HepG2 (cell line): ENCODE results near the gene PARP3. TPM values are rescaled to one million over a fixed set of nuclear protein-coding genes. Genes with fewer than 3 reads are reported as not detected.

Source experiments
- ATAC-seq: fragments of 200-7000 bp; cut with Tn5 transposase; 3 replicates; pipeline ENCODE4 v1.9.1; 2020; ENCODE audit warnings: mild to moderate bottlenecking, moderate library complexity
- BruUV-seq: library from RNA; stranded (reverse); fragments of 400-500 nt; replicated peaks from 2 replicates; lab custom pipeline; 2021; lab: Mats Ljungman, UMichigan
- CTCF ChIA-PET: fragments of 300-600 bp; formaldehyde crosslinking; extraction: SDS; loops from one replicate; lab custom pipeline; 2021; ENCODE audit warnings: low total read pairs, inconsistent platforms, low intra/inter-chr PET ratio; lab: Yijun Ruan, JAX
- POLR2A ChIA-PET: fragments of 350-600 bp; sonication (Branson Sonifier 250); formaldehyde crosslinking; loops from one replicate; lab custom pipeline; 2020; ENCODE audit warnings: antibody characterized with exemption, inconsistent platforms; lab: Yijun Ruan, JAX
- DNase-seq: peaks from one replicate; pipeline ENCODE4 v3.0.0-alpha.2; 2015; ENCODE audit warnings: low spot score
- FAIRE-seq: peaks from 3 replicates; lab custom pipeline; 2011; peaks lifted over from hg19 to GRCh38; lab: Jason Lieb, UNC
- H2AFZ ChIP-seq: one replicate; pipeline ENCODE4 v1.6.1; 2011; ENCODE audit warnings: low read length, inconsistent platforms
- H3K27ac ChIP-seq: fragments of 300-600 bp; 3 replicates; pipeline ENCODE4 v1.8.0; 2011; ENCODE audit warnings: mixed run types, mild to moderate bottlenecking, mixed read lengths, low read length, inconsistent platforms; ENCODE audit not compliant: insufficient read depth; ENCODE audit errors: extremely low read length
- H3K27me3 ChIP-seq, 2 experiments: fragments of 200-600 bp in 1 of 2; 2 replicates in 1 of 2; 3 replicates in 1 of 2; pipeline versions ENCODE4 v1.6.0 to v1.8.0; 2011; ENCODE audit warnings: low read length in 2 of 2, mild to moderate bottlenecking in 2 of 2, moderate library complexity in 2 of 2, inconsistent platforms in 1 of 2; ENCODE audit not compliant: insufficient read depth in 2 of 2, control insufficient read depth in 1 of 2
- H3K36me3 ChIP-seq, 2 experiments: fragments of 200-600 bp in 1 of 2; replicated peaks in 1 of 2; 2 replicates in 1 of 2; 3 replicates in 1 of 2; pipeline versions ENCODE4 v1.5.1 to v1.8.0; 2011; ENCODE audit warnings: low read length in 2 of 2, inconsistent platforms in 1 of 2; ENCODE audit not compliant: insufficient read depth in 2 of 2, control insufficient read depth in 1 of 2
- H3K4me1 ChIP-seq: 2 replicates; pipeline ENCODE4 v1.5.1; 2012; ENCODE audit warnings: low read length, inconsistent platforms; ENCODE audit not compliant: insufficient read depth
- H3K4me2 ChIP-seq: 2 replicates; pipeline ENCODE4 v1.6.0; 2011; ENCODE audit warnings: low read depth, low read length, inconsistent platforms
- H3K4me3 ChIP-seq, 3 experiments: fragments of 200-600 bp in 1 of 3; sonication (generic), shearing (Covaris generic) in 1 of 3; replicated peaks in 1 of 3; 2 replicates each; pipeline ENCODE4 v1.5.1; 2011 to 2016; ENCODE audit warnings: low read length in 3 of 3, inconsistent platforms in 2 of 3, low read depth in 2 of 3, mild to moderate bottlenecking in 2 of 3, control low read depth in 1 of 3, mixed read lengths in 1 of 3; ENCODE audit not compliant: insufficient read depth in 1 of 3
- H3K79me2 ChIP-seq: one replicate; pipeline ENCODE4 v1.6.1; 2011; ENCODE audit warnings: low read length, inconsistent platforms; ENCODE audit not compliant: insufficient read depth
- H3K9ac ChIP-seq: 2 replicates; pipeline ENCODE4 v1.6.0; 2011; ENCODE audit warnings: mild to moderate bottlenecking, low read depth, low read length, inconsistent platforms; ENCODE audit not compliant: insufficient read depth
- H3K9me3 ChIP-seq: 2 replicates; pipeline ENCODE4 v1.5.1; 2012; ENCODE audit warnings: mild to moderate bottlenecking, low read length
- H4K20me1 ChIP-seq: 2 replicates; pipeline ENCODE4 v1.6.0; 2011; ENCODE audit warnings: inconsistent platforms, mild to moderate bottlenecking, low read length, moderate library complexity; ENCODE audit not compliant: insufficient read depth
- AKAP8 ChIP-seq: sonication (generic); formaldehyde crosslinking; IDR thresholded peaks from 2 replicates; pipeline ENCODE4 v1.5.1; 2020; ENCODE audit warnings: mild to moderate bottlenecking, missing genetic modification reagents
- DPF2 ChIP-seq: sonication (generic); formaldehyde crosslinking; IDR thresholded peaks from 2 replicates; pipeline ENCODE4 v1.4.0; 2020; ENCODE audit warnings: mild to moderate bottlenecking, low read depth, missing genetic modification reagents, borderline replicate concordance
- HNF4A ChIP-seq: sonication (generic); formaldehyde crosslinking; IDR thresholded peaks from 2 replicates; pipeline ENCODE4 v1.4.0; 2020; ENCODE audit warnings: missing genetic modification reagents
- HNF4G ChIP-seq, 2 experiments: sonication (generic) in 1 of 2; formaldehyde crosslinking in 1 of 2; IDR thresholded peaks; 2 replicates each; pipeline versions ENCODE4 v1.4.0 to v1.6.1; 2011 to 2020; ENCODE audit warnings: borderline replicate concordance in 2 of 2, low read depth in 2 of 2, mild to moderate bottlenecking in 2 of 2, low read length in 1 of 2, missing genetic modification reagents in 1 of 2, moderate library complexity in 1 of 2
- LCORL ChIP-seq, 2 experiments: fragments of 450-650 bp in 1 of 2; sonication (generic) in 1 of 2; formaldehyde crosslinking in 1 of 2; IDR thresholded peaks; 2 replicates each; pipeline versions ENCODE4 v1.5.0 to v1.6.1; 2017 to 2020; ENCODE audit warnings: antibody characterized with exemption in 1 of 2, missing genetic modification reagents in 1 of 2
- MYC ChIP-seq: sonication (generic); formaldehyde crosslinking; IDR thresholded peaks from 2 replicates; pipeline ENCODE4 v1.9.0; 2021; ENCODE audit warnings: missing genetic modification reagents, borderline replicate concordance
- PATZ1 ChIP-seq: sonication (generic); formaldehyde crosslinking; IDR thresholded peaks from 2 replicates; pipeline ENCODE4 v1.4.0; 2020; ENCODE audit warnings: missing genetic modification reagents
- PAXIP1 ChIP-seq: sonication (generic); formaldehyde crosslinking; conservative IDR thresholded peaks from 2 replicates; pipeline ENCODE4 v1.4.0; 2020; ENCODE audit warnings: mild to moderate bottlenecking, missing genetic modification reagents, moderate library complexity
- POLR2AphosphoS5 ChIP-seq: IDR thresholded peaks from 2 replicates; pipeline ENCODE4 v1.6.1; 2012; ENCODE audit warnings: low read depth, low read length
- ZBTB7B ChIP-seq: sonication (generic); formaldehyde crosslinking; IDR thresholded peaks from 2 replicates; pipeline ENCODE4 v1.4.0; 2020; ENCODE audit warnings: missing genetic modification reagents
- ZHX1 ChIP-seq: sonication (generic); formaldehyde crosslinking; IDR thresholded peaks from 2 replicates; pipeline ENCODE4 v1.8.1; 2022; ENCODE audit warnings: low read depth, mild to moderate bottlenecking, missing genetic modification reagents
- ZNF619 ChIP-seq: sonication (generic); formaldehyde crosslinking; IDR thresholded peaks from 2 replicates; pipeline ENCODE4 v1.4.0; 2020; ENCODE audit warnings: mild to moderate bottlenecking, missing genetic modification reagents
- WGBS: methylation state at CpG from one replicate; pipeline ENCODE4 v1.1.6; 2017; ENCODE audit warnings: low lambda C conversion rate; 5-methylcytosine and 5-hydroxymethylcytosine counted together
- in situ Hi-C: cut with HindIII; loops from 2 replicates; pipeline ENCODE4 v1.10.0; 2017; ENCODE audit warnings: low pct_unique_long_range_greater_than_20kb; ENCODE audit not compliant: extremely low pct_ligation_motif_present
- intact Hi-C: fragments of 100-400 bp; cut with micrococcal nuclease; formaldehyde crosslinking; loops from one replicate; pipeline ENCODE4 v1.10.0; 2022; ENCODE audit not compliant: unreplicated experiment
- polyA plus RNA-seq, 8 experiments: library from polyadenylated mRNA; depleted of rRNA in 3 of 8; stranded (reverse) in 7 of 8; unstranded in 1 of 8; fragments of >200 nt; fragmentation: Illumina TruSeq in 4 of 8; extraction: Trizol in 4 of 8; gene quantifications; 2 replicates each; pipeline versions ENCODE4 v1.2.1 to v1.2.3, GENCODE V29; 2011 to 2016; ENCODE audit warnings: low read depth in 4 of 8, missing spikeins in 1 of 8, mixed read lengths in 1 of 8; ENCODE audit not compliant: insufficient read depth in 1 of 8
- total RNA-seq, 5 experiments: library from RNA; depleted of rRNA; stranded (reverse); fragments of >200 nt; fragmentation: Illumina TruSeq; extraction: Trizol; gene quantifications; 2 replicates each; pipeline ENCODE4 v1.2.3, GENCODE V29; 2016; ENCODE audit warnings: low read depth in 1 of 5

PARP3 gene
- total and polyA plus RNA-seq, 2 of the 13 experiments (the other 11 are each of a cell fraction or from before 2014, with no cell fraction given) = 11.2 to 21.5 TPM

- 0 out of 2 replicates have a peak overlapping the region, but pooled peaks have one; percentile 10 for H3K9ac ChIP-seq
- POLR2A ChIA-PET = interaction anchor here (1.3 to 4.4 kb wide), 4 partner anchors 10 to 45 kb away, joined by 5 to 114 read pairs (median 12); partner anchors contain the start of genes ABHD14A, ABHD14B, PARP3 and RPL29
- in situ Hi-C loops = no loop called here
- H3K9me3 ChIP-seq = no peaks in the 10 kb centered on the region
- peaks cover 17% of the 10 kb centered on the region for H3K79me2 ChIP-seq
- H3K4me2 ChIP-seq = peak overlapping the region; percentile 98
- peaks cover 0 to 1% of the 10 kb centered on the region in 2 experiments; a peak in 1 of 5 replicates for H3K36me3 ChIP-seq
- peak overlapping the region; percentile 19 for H3K27ac ChIP-seq
- WGBS = 61% methylated on average over 7 of the region's 12 CpGs
- peaks cover 45% of the 10 kb centered on the region for H3K4me1 ChIP-seq
- intact Hi-C loops = no loop called here
- no peak overlapping the region for H2AFZ ChIP-seq
- DNase-seq (no peak), FAIRE-seq (no peak), ATAC-seq (no peak)
- no peaks in the 10 kb centered on the region for H3K27me3 ChIP-seq
- no TSS peak for BruUV-seq
- CTCF ChIA-PET = no interaction called here
- H4K20me1 ChIP-seq = no peaks in the 10 kb centered on the region
- peak overlapping the region in 1 of 3 experiments; percentile 10; a peak in 1 of 6 replicates for H3K4me3 ChIP-seq
- TF ChIP-seq HNF4A (CRISPR knock-in tag) (peak; percentile 77), POLR2AphosphoS5 (0 out of 2 replicates have a peak, but pooled peaks have one; percentile 6), DPF2 (CRISPR knock-in tag) (no peak), ZHX1 (CRISPR knock-in tag) (no peak), LCORL (IDR thresholded peaks at IDR 0.05) (no peak), LCORL (CRISPR knock-in tag; IDR thresholded peaks at IDR 0.05) (peak; percentile 28; the same call in 1 of the 2 replicates), ZBTB7B (0 out of 2 replicates have a peak, but pooled peaks have one; percentile 47), AKAP8 (CRISPR knock-in tag) (0 out of 2 replicates have a peak, but pooled peaks have one; percentile 65), HNF4G (IDR thresholded peaks at IDR 0.05; ENCODE audit: borderline replicate concordance, low read depth, low read length) (peak; percentile 64), HNF4G (CRISPR knock-in tag; IDR thresholded peaks at IDR 0.05; ENCODE audit: borderline replicate concordance, low read depth) (no peak), PAXIP1 (CRISPR knock-in tag) (peak; percentile 43), ZNF619 (no peak), PATZ1 (CRISPR knock-in tag) (peak; percentile 63), MYC (CRISPR knock-in tag) (peak; percentile 43; the same call in 1 of the 2 replicates)
Observed at GRCh38 chr3:51986010-51986947, 44.1 kb downstream of the PARP3 start.
